ENCODE data around the gene CHD9.

CHD9 gene

GRCh38 chr16:53285236-53285635 lies 230.4 kb downstream of the CHD9 start:
- H3K9me3 ChIP-seq (replicated peaks in 1 of 2; ENCODE audit: control insufficient read depth in 2 of 2, insufficient read depth in 1 of 2, low read depth in 1 of 2, low read length in 2 of 2) = no peaks in the 10 kb centered on the region
- no CpG with 5 or more reads among the region's 2 CpGs for WGBS, 2 donors (ENCODE audit: extremely low coverage in 2 of 2, insufficient read length in 2 of 2, insufficient replicate concordance in 1 of 2)
- H2BK5ac ChIP-seq (ENCODE audit: low read length) = no peak overlapping the region
- DNase-seq (ENCODE audit: low spot score) = no peak
- H3K9ac ChIP-seq (ENCODE audit: low read depth, low read length, poor library complexity) = no peak overlapping the region
- no peaks in the 10 kb centered on the region for H3K4me1 ChIP-seq (ENCODE audit: control insufficient read depth in 2 of 2, insufficient read depth in 1 of 2, low read depth in 1 of 2, low read length in 2 of 2)
- no peak overlapping the region for H4K8ac ChIP-seq (ENCODE audit: low read depth, low read length)
- H3K18ac ChIP-seq (ENCODE audit: low read length) = no peak overlapping the region
- no peak overlapping the region for H2BK120ac ChIP-seq (ENCODE audit: low read depth, low read length)
- no peak overlapping the region for H2AFZ ChIP-seq (ENCODE audit: low read length)
- no peak overlapping the region for H3K14ac ChIP-seq (ENCODE audit: low read length)
- no peak overlapping the region for H3K4me2 ChIP-seq (ENCODE audit: insufficient read depth, low read length, poor library complexity, severe bottlenecking)
- peaks cover 25 to 99% of the 10 kb centered on the region in 2 donors for H3K36me3 ChIP-seq (replicated peaks in 1 of 2; ENCODE audit: control insufficient read depth in 2 of 2, insufficient read depth in 2 of 2, low read length in 2 of 2)
- no peaks in the 10 kb centered on the region for H3K27me3 ChIP-seq (ENCODE audit: control insufficient read depth in 3 of 3, insufficient read depth in 3 of 3, low read depth in 1 of 3, low read length in 3 of 3)
- H2BK15ac ChIP-seq (ENCODE audit: low read length) = no peak overlapping the region
- no peak overlapping the region for H3K4ac ChIP-seq (ENCODE audit: low read length)
- H3K23ac ChIP-seq (ENCODE audit: low read depth, low read length, poor library complexity) = no peak overlapping the region
- H2AK5ac ChIP-seq (ENCODE audit: low read depth, low read length) = no peak overlapping the region
- no peak overlapping the region for H2BK12ac ChIP-seq (ENCODE audit: low read length)
- no peaks in the 10 kb centered on the region for H3K79me1 ChIP-seq (ENCODE audit: low read depth, low read length)
- H3K4me3 ChIP-seq (ENCODE audit: low read length in 2 of 2) = no peak overlapping the region
- H4K91ac ChIP-seq (ENCODE audit: low read depth, low read length, poor library complexity) = no peak overlapping the region
- no peak overlapping the region for H3K27ac ChIP-seq (replicated peaks; ENCODE audit: low read length)

- no peak overlapping the region for H3K27ac ChIP-seq (replicated peaks; ENCODE audit: low read length)
- no CpG with 5 or more reads among the region's 5 CpGs for WGBS, 2 donors (ENCODE audit: extremely low coverage in 2 of 2, insufficient read length in 2 of 2, insufficient replicate concordance in 1 of 2)
- no peak overlapping the region for H3K23ac ChIP-seq (ENCODE audit: low read depth, low read length, poor library complexity)
Measured at GRCh38 chr16:53290520-53290919, 235.7 kb downstream of the CHD9 start.

GRCh38 chr16:53291757-53292392 lies 237.1 kb downstream of the CHD9 start:
- peaks cover 26 to 98% of the 10 kb centered on the region in 2 donors for H3K36me3 ChIP-seq (replicated peaks in 1 of 2; ENCODE audit: control insufficient read depth in 2 of 2, insufficient read depth in 2 of 2, low read length in 2 of 2)
- no peaks in the 10 kb centered on the region for H3K4me1 ChIP-seq (ENCODE audit: control insufficient read depth in 2 of 2, insufficient read depth in 1 of 2, low read depth in 1 of 2, low read length in 2 of 2)
- no peak for DNase-seq (ENCODE audit: low spot score)
- H3K23ac ChIP-seq (ENCODE audit: low read depth, low read length, poor library complexity) = no peak overlapping the region
- H3K18ac ChIP-seq (ENCODE audit: low read length) = no peak overlapping the region
- no peaks in the 10 kb centered on the region for H3K79me1 ChIP-seq (ENCODE audit: low read depth, low read length)
- H2BK15ac ChIP-seq (ENCODE audit: low read length) = no peak overlapping the region
- H3K9ac ChIP-seq (ENCODE audit: low read depth, low read length, poor library complexity) = no peak overlapping the region
- no peaks in the 10 kb centered on the region for H3K9me3 ChIP-seq (replicated peaks in 1 of 2; ENCODE audit: control insufficient read depth in 2 of 2, insufficient read depth in 1 of 2, low read depth in 1 of 2, low read length in 2 of 2)
- no peak overlapping the region for H2BK12ac ChIP-seq (ENCODE audit: low read length)
- H2BK120ac ChIP-seq (ENCODE audit: low read depth, low read length) = no peak overlapping the region
- no peak overlapping the region for H3K27ac ChIP-seq (replicated peaks; ENCODE audit: low read length)
- H3K4ac ChIP-seq (ENCODE audit: low read length) = no peak overlapping the region
- H2AFZ ChIP-seq (ENCODE audit: low read length) = no peak overlapping the region
- no peak overlapping the region for H3K14ac ChIP-seq (ENCODE audit: low read length)
- H3K4me2 ChIP-seq (ENCODE audit: insufficient read depth, low read length, poor library complexity, severe bottlenecking) = no peak overlapping the region
- H4K8ac ChIP-seq (ENCODE audit: low read depth, low read length) = no peak overlapping the region
- no peaks in the 10 kb centered on the region for H3K27me3 ChIP-seq (ENCODE audit: control insufficient read depth in 3 of 3, insufficient read depth in 3 of 3, low read depth in 1 of 3, low read length in 3 of 3)
- no peak overlapping the region for H4K91ac ChIP-seq (ENCODE audit: low read depth, low read length, poor library complexity)
- H2AK5ac ChIP-seq (ENCODE audit: low read depth, low read length) = no peak overlapping the region
- no CpG with 5 or more reads among the region's 2 CpGs for WGBS, 2 donors (ENCODE audit: extremely low coverage in 2 of 2, insufficient read length in 2 of 2, insufficient replicate concordance in 1 of 2)
- no peak overlapping the region for H2BK5ac ChIP-seq (ENCODE audit: low read length)
- no peak overlapping the region for H3K4me3 ChIP-seq (ENCODE audit: low read length in 2 of 2)

More at GRCh38 chr16:53290520-53290919, 235.7 kb downstream of the CHD9 start:
- no peak overlapping the region for H2BK15ac ChIP-seq (ENCODE audit: low read length)
- DNase-seq (ENCODE audit: low spot score) = no peak
- H3K79me1 ChIP-seq (ENCODE audit: low read depth, low read length) = no peaks in the 10 kb centered on the region
- H2AK5ac ChIP-seq (ENCODE audit: low read depth, low read length) = no peak overlapping the region
- no peak overlapping the region for H3K18ac ChIP-seq (ENCODE audit: low read length)
- H2BK5ac ChIP-seq (ENCODE audit: low read length) = no peak overlapping the region
- no peaks in the 10 kb centered on the region for H3K9me3 ChIP-seq (replicated peaks in 1 of 2; ENCODE audit: control insufficient read depth in 2 of 2, insufficient read depth in 1 of 2, low read depth in 1 of 2, low read length in 2 of 2)
- no peak overlapping the region for H2BK120ac ChIP-seq (ENCODE audit: low read depth, low read length)
- peaks cover 29 to 99% of the 10 kb centered on the region in 2 donors for H3K36me3 ChIP-seq (replicated peaks in 1 of 2; ENCODE audit: control insufficient read depth in 2 of 2, insufficient read depth in 2 of 2, low read length in 2 of 2)
- H3K4me3 ChIP-seq (ENCODE audit: low read length in 2 of 2) = no peak overlapping the region
- H4K91ac ChIP-seq (ENCODE audit: low read depth, low read length, poor library complexity) = no peak overlapping the region
- H3K14ac ChIP-seq (ENCODE audit: low read length) = no peak overlapping the region
- no peak overlapping the region for H2AFZ ChIP-seq (ENCODE audit: low read length)
- H4K8ac ChIP-seq (ENCODE audit: low read depth, low read length) = no peak overlapping the region
- no peaks in the 10 kb centered on the region for H3K27me3 ChIP-seq (ENCODE audit: control insufficient read depth in 3 of 3, insufficient read depth in 3 of 3, low read depth in 1 of 3, low read length in 3 of 3)
- H3K4me1 ChIP-seq (ENCODE audit: control insufficient read depth in 2 of 2, insufficient read depth in 1 of 2, low read depth in 1 of 2, low read length in 2 of 2) = no peaks in the 10 kb centered on the region
- no peak overlapping the region for H3K4ac ChIP-seq (ENCODE audit: low read length)
- no peak overlapping the region for H2BK12ac ChIP-seq (ENCODE audit: low read length)
- H3K4me2 ChIP-seq (ENCODE audit: insufficient read depth, low read length, poor library complexity, severe bottlenecking) = no peak overlapping the region
- H3K9ac ChIP-seq (ENCODE audit: low read depth, low read length, poor library complexity) = no peak overlapping the region

- Histone ChIP-seq H3K36me3 (replicated peaks in 1 of 2; ENCODE audit: control insufficient read depth in 2 of 2, insufficient read depth in 2 of 2, low read length in 2 of 2) (peaks cover 28 to 95% of the 10 kb centered on the region in 2 donors), H3K4me1 (ENCODE audit: control insufficient read depth in 2 of 2, insufficient read depth in 1 of 2, low read depth in 1 of 2, low read length in 2 of 2) (no peaks in the 10 kb centered on the region), H2BK12ac (ENCODE audit: low read length) (no peak overlapping the region), H2AFZ (ENCODE audit: low read length) (no peak overlapping the region), H3K14ac (ENCODE audit: low read length) (no peak overlapping the region), H3K9me3 (replicated peaks in 1 of 2; ENCODE audit: control insufficient read depth in 2 of 2, insufficient read depth in 1 of 2, low read depth in 1 of 2, low read length in 2 of 2) (peaks cover 0 to 3% of the 10 kb centered on the region in 2 donors), H2BK15ac (ENCODE audit: low read length) (no peak overlapping the region), H3K4ac (ENCODE audit: low read length) (no peak overlapping the region), H3K4me2 (ENCODE audit: insufficient read depth, low read length, poor library complexity, severe bottlenecking) (no peak overlapping the region), H3K9ac (ENCODE audit: low read depth, low read length, poor library complexity) (no peak overlapping the region), H2BK120ac (ENCODE audit: low read depth, low read length) (no peak overlapping the region), H4K8ac (ENCODE audit: low read depth, low read length) (no peak overlapping the region), H3K79me1 (ENCODE audit: low read depth, low read length) (no peaks in the 10 kb centered on the region), H3K18ac (ENCODE audit: low read length) (no peak overlapping the region), H4K91ac (ENCODE audit: low read depth, low read length, poor library complexity) (no peak overlapping the region), H3K27ac (replicated peaks; ENCODE audit: low read length) (no peak overlapping the region), H3K27me3 (ENCODE audit: control insufficient read depth in 3 of 3, insufficient read depth in 3 of 3, low read depth in 1 of 3, low read length in 3 of 3) (no peaks in the 10 kb centered on the region), H3K23ac (ENCODE audit: low read depth, low read length, poor library complexity) (no peak overlapping the region), H2AK5ac (ENCODE audit: low read depth, low read length) (no peak overlapping the region), H2BK5ac (ENCODE audit: low read length) (no peak overlapping the region), H3K4me3 (ENCODE audit: low read length in 2 of 2) (no peak overlapping the region)
- DNase-seq (ENCODE audit: low spot score) = no peak
Measured at GRCh38 chr16:53297477-53297876, 242.7 kb downstream of the CHD9 start.

All from neuronal stem cell (in vitro differentiated cells).